Neural cell (in vitro differentiated cells): Measurements from ENCODE around the gene MT1HL1. TPM values are rescaled to one million over a fixed set of nuclear protein-coding genes. Genes with fewer than 3 reads are reported as not detected.

Source experiments
- H2AFZ ChIP-seq: fragments of 200-600, 300-800 bp; sonication (generic), shearing (Covaris generic); 2 replicates; pipeline ENCODE4 v1.6.0; 2014; ENCODE audit warnings: low read depth, mild to moderate bottlenecking, antibody characterized with exemption, low read length, moderate library complexity
- H3F3A ChIP-seq: fragments of 200-600 bp; shearing (Covaris generic); 2 replicates; pipeline ENCODE4 v1.6.1; 2016; ENCODE audit warnings: mild to moderate bottlenecking, moderate library complexity, mixed read lengths, antibody characterized with exemption, low read length; ENCODE audit not compliant: insufficient read depth, poor library complexity, severe bottlenecking
- H3K27ac ChIP-seq: fragments of 200-600, 300-800 bp; sonication (generic), shearing (Covaris generic); 2 replicates; pipeline ENCODE4 v1.5.1; 2014; ENCODE audit warnings: mild to moderate bottlenecking, low read length, moderate library complexity
- H3K27me3 ChIP-seq: fragments of 300-800, 200-600 bp; sonication (generic), shearing (Covaris generic); 2 replicates; pipeline ENCODE4 v1.6.0; 2014; ENCODE audit warnings: mild to moderate bottlenecking, low read depth, low read length, moderate library complexity; ENCODE audit not compliant: insufficient read depth
- H3K36me3 ChIP-seq: fragments of 300-800, 200-600 bp; sonication (generic), shearing (Covaris generic); 2 replicates; pipeline ENCODE4 v1.5.1; 2014; ENCODE audit warnings: mild to moderate bottlenecking, antibody characterized with exemption, low read length, moderate library complexity; ENCODE audit not compliant: insufficient read depth
- H3K4me2 ChIP-seq: fragments of 300-800, 200-600 bp; sonication (generic), shearing (Covaris generic); 2 replicates; pipeline ENCODE4 v1.6.0; 2014; ENCODE audit warnings: mild to moderate bottlenecking, low read length
- H3K4me3 ChIP-seq: fragments of 300-800, 200-600 bp; sonication (generic), shearing (Covaris generic); 2 replicates; pipeline ENCODE4 v1.5.1; 2014; ENCODE audit warnings: mild to moderate bottlenecking, low read length, moderate library complexity
- H3K79me2 ChIP-seq: fragments of 200-600 bp; shearing (Covaris generic); replicated peaks from 2 replicates; pipeline ENCODE4 v1.6.0; 2014; ENCODE audit warnings: mild to moderate bottlenecking, low read length, moderate library complexity; ENCODE audit not compliant: insufficient read depth
- H3K9ac ChIP-seq: fragments of 300-800, 200-600 bp; sonication (generic), shearing (Covaris generic); 2 replicates; pipeline ENCODE4 v1.6.1; 2016; ENCODE audit warnings: mild to moderate bottlenecking, low read length, mixed read lengths
- H3K9me2 ChIP-seq: fragments of 200-600 bp; shearing (Covaris generic); 2 replicates; pipeline ENCODE4 v1.6.1; 2016; ENCODE audit warnings: mild to moderate bottlenecking, low read length, mixed read lengths; ENCODE audit not compliant: insufficient read depth
- H3K9me3 ChIP-seq: fragments of 200-600, 300-800 bp; sonication (generic), shearing (Covaris generic); 2 replicates; pipeline ENCODE4 v1.6.1; 2016; ENCODE audit warnings: mild to moderate bottlenecking, mixed run types, low read length, moderate library complexity, mixed read lengths
- H4K20me1 ChIP-seq: fragments of 200-600 bp; shearing (Covaris generic); 2 replicates; pipeline ENCODE4 v1.6.1; 2016; ENCODE audit warnings: mild to moderate bottlenecking, mixed run types; ENCODE audit not compliant: insufficient read depth
- CTCF ChIP-seq: fragments of 450-650 bp; IDR thresholded peaks from 2 replicates; pipeline ENCODE4 v1.5.1; 2014; ENCODE audit warnings: antibody characterized with exemption, mild to moderate bottlenecking, moderate library complexity; ENCODE audit not compliant: poor library complexity, severe bottlenecking
- EP300 ChIP-seq: fragments of 450-650 bp; conservative IDR thresholded peaks from 2 replicates; pipeline ENCODE4 v1.6.1; 2014; ENCODE audit warnings: antibody characterized with exemption, mild to moderate bottlenecking, moderate library complexity; ENCODE audit not compliant: poor library complexity, severe bottlenecking
- EZH2 ChIP-seq: fragments of 200-600, 300-800 bp; shearing (Covaris generic), sonication (generic); IDR thresholded peaks from 2 replicates; pipeline ENCODE4 v1.6.1; 2014; ENCODE audit warnings: antibody characterized with exemption, low read length, borderline replicate concordance, mild to moderate bottlenecking; ENCODE audit not compliant: insufficient read depth, poor library complexity, severe bottlenecking
- MXI1 ChIP-seq: fragments of 450-650 bp; conservative IDR thresholded peaks from 2 replicates; pipeline ENCODE4 v1.6.1; 2014; ENCODE audit warnings: antibody characterized with exemption, mild to moderate bottlenecking; ENCODE audit not compliant: poor library complexity, severe bottlenecking
- POLR2AphosphoS5 ChIP-seq: IDR thresholded peaks from 2 replicates; pipeline ENCODE4 v1.6.1; 2012
- RAD21 ChIP-seq: fragments of 450-650 bp; conservative IDR thresholded peaks from 2 replicates; pipeline ENCODE4 v1.6.1; 2014; ENCODE audit warnings: antibody characterized with exemption, mild to moderate bottlenecking, moderate library complexity
- REST ChIP-seq: IDR thresholded peaks from 2 replicates; pipeline ENCODE4 v1.6.1; 2012; ENCODE audit warnings: borderline replicate concordance
- SMC3 ChIP-seq: fragments of 450-650 bp; conservative IDR thresholded peaks from 2 replicates; pipeline ENCODE4 v1.6.1; 2014; ENCODE audit warnings: antibody characterized with exemption, mild to moderate bottlenecking, moderate library complexity; ENCODE audit not compliant: poor library complexity
- TAF1 ChIP-seq: IDR thresholded peaks from 2 replicates; pipeline ENCODE4 v1.6.1; 2012; ENCODE audit warnings: low read depth
- polyA plus RNA-seq: library from polyadenylated mRNA; depleted of rRNA; stranded (reverse); fragments of >200 nt; gene quantifications from 2 replicates; pipeline ENCODE4 v1.2.3, GENCODE V29; 2014

Gene MT1HL1
- polyA plus RNA-seq, 1 donor from 2014 or later = not detected

- Histone ChIP-seq H3K9me2 (no peaks in the 10 kb centered on the region), H3K36me3 (no peaks in the 10 kb centered on the region), H4K20me1 (no peaks in the 10 kb centered on the region), H3K27me3 (no peaks in the 10 kb centered on the region), H3K79me2 (no peaks in the 10 kb centered on the region), H3K9me3 (no peaks in the 10 kb centered on the region), H3K4me3 (no peak overlapping the region), H3K27ac (no peak overlapping the region), H3F3A (no peaks in the 10 kb centered on the region), H2AFZ (no peak overlapping the region), H3K9ac (no peak overlapping the region), H3K4me2 (no peak overlapping the region)
- TF ChIP-seq RAD21 (no peak), SMC3 (no peak), MXI1 (no peak), TAF1 (no peak)
Observed at GRCh38 chr1:237032029-237032428, 27.8 kb upstream of the MT1HL1 start.

GRCh38 chr1:237031480-237031879, 27.2 kb upstream of the MT1HL1 start:
- Histone ChIP-seq H2AFZ (no peak overlapping the region), H3K9ac (no peak overlapping the region), H4K20me1 (no peaks in the 10 kb centered on the region), H3F3A (no peaks in the 10 kb centered on the region), H3K79me2 (no peaks in the 10 kb centered on the region), H3K4me3 (no peak overlapping the region), H3K4me2 (no peak overlapping the region), H3K27ac (no peak overlapping the region), H3K36me3 (no peaks in the 10 kb centered on the region), H3K9me2 (no peaks in the 10 kb centered on the region), H3K9me3 (no peaks in the 10 kb centered on the region), H3K27me3 (no peaks in the 10 kb centered on the region)
- TF ChIP-seq MXI1 = no peak
- no peak for TF ChIP-seq TAF1
- TF ChIP-seq REST = no peak
- no peak for TF ChIP-seq SMC3
- no peak for TF ChIP-seq EP300
- no peak for TF ChIP-seq EZH2
- no peak for TF ChIP-seq CTCF
- no peak for TF ChIP-seq POLR2AphosphoS5
- no peak for TF ChIP-seq RAD21
